Stimulated activated naive CD4-positive, alpha-beta T cell (primary cell): ENCODE results near the gene SPATA31C2.
"Not testable (repeated sequence)": the region's sequence is repeated elsewhere in the genome, so short reads cannot be mapped to it uniquely, and the experiment has no call there.

Source experiments
- DNase-seq, 6 experiments: peaks; one replicate each; lab custom pipeline; 2025; lab: John Stamatoyannopoulos, UW

The SPATA31C2 gene

GRCh38 chr9:88138375-88138774 is at the start of gene SPATA31C2:
SPATA31C2 (minus strand) TSS chr9:88138475; CDS start chr9:88138446, 29 bp downstream.
- DNase-seq, result not testable (repeated sequence)

GRCh38 chr9:88187631-88188030 is 49.4 kb upstream of the SPATA31C2 start:
- DNase-seq, result no peak

DNA sequence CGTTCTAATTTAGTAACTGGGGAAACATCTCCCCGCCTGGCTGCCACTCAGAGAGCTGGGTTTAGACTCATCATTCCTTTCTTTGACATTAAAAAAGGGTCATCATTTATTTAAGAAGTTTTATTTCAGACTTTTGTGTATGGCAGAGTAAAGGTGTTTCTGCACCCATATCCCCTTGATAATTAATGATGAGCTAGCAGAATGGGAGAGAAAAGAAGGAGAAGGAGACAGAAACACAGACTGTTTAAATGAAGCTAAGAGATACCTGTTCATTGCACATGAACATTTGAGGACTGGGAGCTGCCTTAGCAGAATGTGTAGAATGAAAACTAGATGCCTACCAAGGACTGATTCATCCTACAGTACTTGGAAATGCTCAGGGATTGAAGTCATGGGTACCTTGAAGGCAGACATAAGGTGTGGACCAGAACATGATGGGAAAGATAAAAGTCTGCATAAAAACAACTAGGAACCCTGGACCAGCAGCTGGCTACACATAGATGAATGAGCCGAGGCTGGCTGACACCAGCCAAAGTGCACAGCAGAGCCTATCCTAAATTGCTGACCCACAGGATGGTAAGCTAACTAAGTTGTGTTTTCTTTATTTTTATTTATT is 48.3 kb upstream of the SPATA31C2 start:
- no peak for DNase-seq

DNA sequence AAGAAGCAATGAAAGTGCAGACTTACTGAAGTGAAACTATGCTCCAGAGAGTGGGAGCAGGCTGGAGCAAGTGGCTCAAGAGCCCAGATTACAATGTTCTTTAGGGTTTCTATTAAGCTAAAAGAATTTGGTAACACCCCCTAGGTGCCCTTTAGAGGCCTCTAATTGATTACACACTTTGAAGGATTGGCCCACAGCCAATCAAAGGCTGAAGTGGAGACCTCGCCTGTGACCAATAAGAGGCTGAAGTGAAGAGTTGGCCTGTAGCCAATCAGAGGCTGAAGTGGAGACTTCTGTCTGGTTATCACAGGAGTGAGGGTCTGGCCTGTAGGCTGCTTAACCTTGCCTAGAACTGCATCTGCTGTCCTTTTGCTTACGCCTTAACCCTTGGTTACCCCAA is 46.7 kb upstream of the SPATA31C2 start:
- DNase-seq, result no peak

DNA sequence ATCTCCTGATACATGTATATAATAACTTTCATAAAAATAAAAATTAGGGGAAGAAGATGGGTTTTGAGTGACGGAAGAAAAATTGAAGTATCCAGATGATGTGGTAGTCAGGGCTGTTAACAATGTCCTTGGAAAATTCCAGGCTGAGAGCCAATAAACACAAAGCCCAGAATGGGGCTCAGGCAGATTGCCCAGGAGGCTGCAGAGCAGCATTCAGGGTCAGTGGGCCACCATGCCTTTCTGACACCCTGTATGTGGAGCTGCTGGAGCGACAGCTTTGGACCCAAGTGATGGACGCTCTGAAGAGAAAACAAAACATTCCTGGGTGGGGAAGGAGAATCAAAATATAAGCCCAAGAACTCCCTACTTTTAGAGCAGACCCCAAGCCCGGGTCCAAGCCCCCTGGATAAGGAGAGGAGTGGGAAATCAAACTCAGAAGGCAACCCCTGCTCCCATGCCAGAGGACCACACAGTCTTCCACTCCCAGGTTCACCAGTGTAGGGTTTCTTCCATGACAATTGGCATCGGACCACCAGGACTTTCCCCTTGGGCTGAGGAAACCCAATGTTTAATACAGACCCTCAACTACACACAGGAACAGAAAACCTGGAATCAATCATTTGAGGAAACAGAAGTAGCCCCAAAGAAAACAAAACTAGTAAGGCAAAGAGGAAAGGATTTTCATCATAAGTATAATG is 45.7 kb upstream of the SPATA31C2 start:
- no peak for DNase-seq

DNA sequence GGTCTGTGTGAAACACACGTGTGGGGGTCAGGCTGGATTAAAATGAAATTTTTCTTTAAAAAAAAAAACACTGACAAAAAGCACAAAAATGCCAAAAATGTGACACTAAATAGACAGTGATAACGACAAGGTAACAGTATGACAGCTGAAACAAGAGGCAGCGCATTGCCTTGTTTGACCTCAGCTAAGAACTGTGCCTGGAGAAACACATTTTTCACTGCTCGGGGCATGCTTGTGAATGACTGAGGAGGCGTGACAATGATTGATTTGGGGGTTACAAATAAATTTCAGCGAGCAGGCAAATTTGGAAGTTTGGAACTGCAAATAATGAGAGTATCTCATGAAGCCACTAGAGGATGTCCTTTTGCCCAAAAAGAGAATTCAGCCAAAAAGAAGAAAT is 44.2 kb upstream of the SPATA31C2 start:
- no peak for DNase-seq

DNA sequence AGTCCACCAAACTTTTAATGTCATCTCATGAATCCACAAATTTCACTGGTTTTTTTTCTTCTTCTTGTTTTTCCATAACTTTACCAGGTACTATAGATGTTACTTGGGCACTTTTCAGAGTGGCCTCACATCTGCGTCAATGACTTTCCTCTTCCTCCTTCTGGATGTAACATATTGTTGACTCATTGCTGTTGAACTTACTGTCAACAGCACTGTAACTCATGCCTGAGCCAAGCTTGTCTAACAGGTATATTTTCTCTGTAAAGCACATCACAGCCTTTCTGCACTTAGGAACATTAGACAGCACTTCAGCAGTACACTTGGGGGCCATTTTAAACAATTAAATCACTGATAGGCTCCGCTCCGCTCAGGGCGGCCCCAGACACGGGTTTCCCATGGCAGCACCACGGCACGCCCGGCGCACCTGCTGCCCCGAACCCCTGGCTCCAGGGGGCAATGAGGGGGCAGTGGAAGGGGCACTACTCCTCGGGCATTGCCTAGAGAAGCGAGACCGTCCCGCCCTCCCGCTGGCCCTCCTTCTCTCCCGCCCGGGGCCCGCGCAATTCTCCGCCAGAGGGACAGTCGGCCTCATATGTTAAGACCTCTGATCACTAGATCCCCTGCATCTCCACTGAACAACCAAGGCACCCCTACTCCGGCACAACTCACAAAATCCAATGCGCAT is 41.9 kb upstream of the SPATA31C2 start:
- no peak for DNase-seq

DNA sequence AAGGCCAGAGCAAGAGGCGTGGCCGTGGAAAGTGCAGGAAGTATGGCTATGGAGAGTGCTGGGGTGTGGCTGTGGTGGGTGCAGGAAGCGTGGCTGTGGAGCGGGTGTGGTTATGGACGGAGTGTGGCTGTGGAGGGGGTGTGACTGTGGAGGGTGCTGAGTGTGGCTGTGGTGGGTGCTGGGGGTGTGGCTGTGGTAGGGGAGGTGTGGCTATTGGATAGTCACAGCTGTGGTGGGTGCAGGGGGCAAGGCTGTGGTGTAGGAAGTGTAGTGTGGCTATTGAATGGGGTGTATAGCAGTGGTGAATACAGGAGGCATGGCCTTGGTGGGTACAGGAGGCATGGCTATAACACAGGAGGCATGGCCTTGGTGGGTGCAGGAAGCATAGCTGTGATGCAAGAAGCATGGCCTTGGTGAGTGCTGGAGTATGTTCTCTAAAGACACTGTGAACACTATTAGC is 40.8 kb upstream of the SPATA31C2 start:
- DNase-seq, result no peak

DNA sequence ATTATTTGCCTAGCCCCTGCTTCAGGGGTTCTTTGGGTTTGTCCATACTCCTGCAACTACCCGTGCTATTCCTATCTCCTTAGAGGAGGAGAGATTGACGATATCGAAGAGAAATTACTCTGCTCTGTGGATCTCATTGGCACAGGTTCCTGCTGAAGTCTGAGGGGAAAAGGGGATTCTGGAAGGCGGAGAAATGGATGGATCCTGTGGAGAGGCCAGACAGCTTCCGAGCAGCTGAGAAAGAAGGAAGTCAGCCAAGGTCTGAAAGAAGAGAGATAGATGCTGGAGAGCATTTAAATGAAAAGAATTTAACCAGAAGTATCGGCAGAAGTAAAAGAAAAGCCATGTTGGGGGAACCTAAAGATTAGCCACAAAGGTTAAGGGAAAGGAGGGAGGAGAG is 40.4 kb upstream of the SPATA31C2 start:
- DNase-seq, result no peak

DNA sequence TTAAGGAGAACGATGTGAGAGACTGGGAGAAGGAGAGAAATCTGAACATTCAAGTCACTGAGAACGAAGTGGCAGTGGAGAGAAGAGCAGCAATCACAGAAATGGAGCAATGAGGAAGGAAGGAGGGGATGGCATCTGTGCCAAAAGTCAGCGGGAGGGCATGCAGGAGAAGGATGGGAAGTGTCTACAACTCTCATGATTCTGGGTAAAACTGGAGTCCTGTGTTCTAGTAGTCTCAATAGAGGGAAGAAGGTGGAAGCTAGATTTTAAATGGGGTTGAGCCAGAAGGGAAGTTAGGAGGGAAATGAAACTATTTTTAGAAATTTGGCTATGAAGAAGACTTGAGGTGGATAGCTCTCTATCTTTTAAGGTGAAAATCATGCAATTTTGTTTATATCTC is 39.1 kb upstream of the SPATA31C2 start:
- no peak for DNase-seq

- no peak for DNase-seq
These were observed 36.0 kb upstream of the SPATA31C2 start for GRCh38 chr9:88174324-88174723.

DNA sequence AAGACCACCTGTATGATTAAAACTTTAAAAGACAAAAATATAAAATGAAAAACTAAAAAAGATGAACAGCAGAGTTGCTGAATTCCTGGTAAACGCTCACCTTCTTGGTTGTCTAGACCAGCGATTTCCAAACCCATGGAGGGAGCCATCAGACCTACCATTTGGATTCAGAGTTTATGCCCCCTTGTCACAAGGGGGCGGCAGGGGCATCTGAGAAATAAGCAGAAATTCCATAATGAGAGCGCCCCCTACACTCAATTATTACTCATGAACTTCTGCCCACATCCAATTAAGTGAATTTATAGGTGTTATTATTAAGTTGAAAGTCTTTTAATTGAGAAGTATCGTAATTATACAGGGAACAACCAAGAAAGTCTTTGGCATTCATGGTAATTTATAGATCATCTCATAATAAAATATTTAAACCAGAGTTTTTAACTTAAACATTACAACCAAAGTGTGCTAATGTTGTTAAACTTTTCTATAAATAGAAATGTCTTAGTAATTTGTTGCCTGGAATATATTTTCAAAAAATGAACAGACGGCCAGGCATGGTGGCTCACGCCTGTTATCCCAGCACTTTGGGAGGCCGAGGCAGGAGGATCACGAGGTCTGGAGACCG is 35.2 kb upstream of the SPATA31C2 start:
- DNase-seq, result peak in 5 of 6 experiments; percentile 6 to 53 (median 39)

DNA sequence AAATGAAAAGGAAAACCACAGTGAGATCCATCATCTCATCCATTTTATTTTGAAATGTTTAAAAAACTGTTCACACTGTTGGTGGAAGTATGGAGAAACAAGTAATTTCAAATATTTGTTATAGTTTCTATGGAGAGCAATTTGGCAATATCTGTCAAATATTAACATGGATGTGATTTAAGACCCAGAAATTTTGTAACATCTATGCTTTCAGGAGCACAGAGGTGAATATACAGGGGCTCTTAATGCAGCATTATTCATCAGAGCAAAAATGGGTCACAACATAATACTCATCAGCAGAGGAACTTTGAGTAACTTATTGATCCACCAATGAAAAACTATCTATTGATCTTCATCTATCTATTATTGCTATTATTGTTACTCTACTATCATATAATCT is 31.4 kb upstream of the SPATA31C2 start:
- no peak for DNase-seq

DNA sequence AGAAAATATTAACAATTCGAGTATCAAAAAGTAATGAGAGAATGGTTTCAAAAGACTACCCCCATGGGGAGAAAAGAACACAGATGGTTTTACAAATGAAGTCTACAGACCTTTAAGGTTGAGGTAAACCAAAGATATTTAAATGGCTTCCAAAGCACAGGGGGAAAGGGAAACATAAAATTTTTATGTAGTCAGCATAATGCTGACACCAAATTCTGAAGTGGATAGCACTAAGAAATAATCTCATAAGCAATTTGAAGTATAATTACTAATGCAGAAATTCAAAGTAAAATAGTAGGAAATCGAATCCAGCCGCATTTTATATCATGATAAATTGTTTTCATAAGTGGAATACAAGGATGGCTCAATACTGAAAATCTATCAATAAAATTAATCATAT is 30.3 kb upstream of the SPATA31C2 start:
- no peak for DNase-seq

DNA sequence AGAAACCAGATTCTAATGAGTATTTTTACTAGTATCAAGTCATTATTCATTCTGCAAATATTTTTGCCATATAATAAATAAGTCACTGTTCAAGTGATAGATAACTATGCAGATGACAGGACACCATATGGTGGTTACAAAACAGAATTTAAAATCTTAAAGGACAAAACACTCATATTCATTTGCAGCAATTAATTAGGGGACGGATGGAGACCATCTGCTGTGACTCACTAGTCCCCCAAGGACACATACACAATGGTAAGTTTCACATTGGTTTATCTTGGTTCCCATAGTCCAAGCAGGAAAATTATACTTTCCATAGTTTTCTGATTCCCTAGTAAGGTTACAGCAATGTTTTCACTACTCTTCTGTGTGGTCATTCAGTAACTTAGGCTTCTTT is 28.4 kb upstream of the SPATA31C2 start:
- no peak for DNase-seq

- no peak for DNase-seq
These were observed 26.6 kb upstream of the SPATA31C2 start for GRCh38 chr9:88164850-88165249.

DNA sequence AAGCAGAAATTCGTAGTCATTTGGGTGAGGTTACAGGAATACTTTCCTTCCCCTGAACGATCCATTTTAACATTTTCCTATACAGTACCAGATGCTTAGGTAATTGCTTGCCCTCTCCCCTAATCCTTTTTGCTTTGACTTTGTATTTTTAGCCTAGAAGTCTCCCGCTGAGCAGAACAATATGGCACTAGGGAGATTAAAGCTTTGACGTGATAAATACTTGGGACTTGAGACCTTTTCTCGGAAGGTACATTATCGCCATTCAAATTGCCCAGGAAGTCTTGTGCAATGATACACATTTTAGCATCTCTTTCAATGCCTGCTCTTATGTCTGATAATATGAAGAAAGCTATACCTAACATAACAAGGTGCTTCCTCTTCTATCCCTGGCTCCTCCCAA is 22.9 kb upstream of the SPATA31C2 start:
- no peak for DNase-seq

DNA sequence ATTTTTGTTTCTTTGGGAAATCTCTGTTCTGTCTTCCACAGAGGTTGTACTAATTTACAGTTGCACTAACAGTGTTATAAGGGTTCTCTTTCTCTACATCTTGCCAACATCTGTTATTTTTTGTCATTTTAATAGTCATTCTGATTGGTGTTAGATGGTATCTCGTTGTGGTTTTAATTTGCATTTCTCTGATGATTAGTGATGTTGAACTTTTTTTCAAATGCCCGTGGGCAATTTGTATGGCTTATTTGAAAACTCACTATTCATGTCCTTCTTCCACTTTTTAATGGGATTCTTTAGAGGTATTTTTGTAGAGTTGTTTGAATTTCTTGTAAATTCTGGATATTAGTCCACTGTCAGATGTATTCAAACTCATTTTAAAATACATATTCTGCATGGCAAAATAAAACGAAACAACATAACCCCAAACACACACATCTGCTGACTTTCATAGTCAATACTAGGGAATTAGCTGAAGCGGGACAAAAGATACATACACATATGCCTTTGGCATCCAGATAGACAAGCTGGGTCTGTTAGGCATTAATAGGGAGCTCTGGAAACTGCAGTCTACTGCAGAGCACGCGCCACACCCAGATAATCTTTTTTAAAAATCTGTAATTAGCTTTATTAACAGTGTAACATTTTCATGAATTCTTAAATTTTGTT is 5.8 kb upstream of the SPATA31C2 start:
- no peak for DNase-seq

- no peak for DNase-seq
These were observed 4.9 kb upstream of the SPATA31C2 start for GRCh38 chr9:88143179-88143578.

GRCh38 chr9:88133552-88133951 is 4.7 kb downstream of the SPATA31C2 start:
- DNase-seq, result not testable (repeated sequence)

- DNase-seq, result not testable (repeated sequence)
These were observed 8.7 kb downstream of the SPATA31C2 start for GRCh38 chr9:88129556-88129955.

GRCh38 chr9:88127700-88128300 is 10.5 kb downstream of the SPATA31C2 start:
- DNase-seq, result not testable (repeated sequence)
